ENCODE measurements around the gene CCDC197. TPM values are rescaled to one million over a fixed set of nuclear protein-coding genes. Genes with fewer than 3 reads are reported as not detected.

CCDC197 gene
- total RNA-seq, 2 experiments from 2014 or later, result 0.25 TPM; not detected in 1

- DNase-seq (no peak), ATAC-seq (ENCODE audit: low read depth) (no peak)
- H3K4me3 Mint-ChIP-seq, result no peak overlapping the region
- H3K9me3 Mint-ChIP-seq, result no peaks in the 10 kb centered on the region
- peaks cover 6% of the 10 kb centered on the region for H3K4me1 Mint-ChIP-seq
- H3K27ac Mint-ChIP-seq, result no peak overlapping the region
- POLR2A ChIA-PET, result interaction anchor here (1.5 kb wide), 1 partner anchor 11 kb away, joined by 3 read pairs; the partner anchor contains the start of gene ASB2
- H3K27me3 Mint-ChIP-seq, result peaks cover 2% of the 10 kb centered on the region
- no peaks in the 10 kb centered on the region for H3K36me3 Mint-ChIP-seq
Observed at GRCh38 chr14:93986955-93987354, 10.1 kb upstream of the CCDC197 start.

- peaks cover 6% of the 10 kb centered on the region for H3K4me1 Mint-ChIP-seq
- no peaks in the 10 kb centered on the region for H3K36me3 Mint-ChIP-seq
- no peak overlapping the region for H3K27ac Mint-ChIP-seq
- no peak for DNase-seq
- peaks cover 2% of the 10 kb centered on the region for H3K27me3 Mint-ChIP-seq
- H3K4me3 Mint-ChIP-seq, result no peak overlapping the region
- H3K9me3 Mint-ChIP-seq, result no peaks in the 10 kb centered on the region
- POLR2A ChIA-PET, result interaction anchor here (1.5 kb wide), 1 partner anchor 11 kb away, joined by 3 read pairs; the partner anchor contains the start of gene ASB2
- ATAC-seq (ENCODE audit: low read depth), result no peak
Observed at GRCh38 chr14:93987376-93987775, 9.7 kb upstream of the CCDC197 start.

GRCh38 chr14:93987815-93988476 is 9.2 kb upstream of the CCDC197 start:
- no peaks in the 10 kb centered on the region for H3K36me3 Mint-ChIP-seq
- no peak for ATAC-seq (ENCODE audit: low read depth)
- H3K4me3 Mint-ChIP-seq, result no peak overlapping the region
- peaks cover 2% of the 10 kb centered on the region for H3K27me3 Mint-ChIP-seq
- no peaks in the 10 kb centered on the region for H3K9me3 Mint-ChIP-seq
- POLR2A ChIA-PET, result no interaction called here
- no peak overlapping the region for H3K27ac Mint-ChIP-seq
- H3K4me1 Mint-ChIP-seq, result peaks cover 7% of the 10 kb centered on the region
- DNase-seq, result no peak

- H3K27ac Mint-ChIP-seq, result no peak overlapping the region
- H3K36me3 Mint-ChIP-seq, result no peaks in the 10 kb centered on the region
- no peak overlapping the region for H3K4me3 Mint-ChIP-seq
- peaks cover 2% of the 10 kb centered on the region for H3K27me3 Mint-ChIP-seq
- POLR2A ChIA-PET, result no interaction called here
- peaks cover 8% of the 10 kb centered on the region for H3K4me1 Mint-ChIP-seq
- DNase-seq (no peak), ATAC-seq (ENCODE audit: low read depth) (no peak)
- H3K9me3 Mint-ChIP-seq, result no peaks in the 10 kb centered on the region
Observed at GRCh38 chr14:93989939-93990338, 7.2 kb upstream of the CCDC197 start.

GRCh38 chr14:93991212-93991611 is 5.9 kb upstream of the CCDC197 start:
- no peak overlapping the region for H3K27ac Mint-ChIP-seq
- no peaks in the 10 kb centered on the region for H3K36me3 Mint-ChIP-seq
- POLR2A ChIA-PET, result no interaction called here
- no peak for ATAC-seq (ENCODE audit: low read depth)
- no peaks in the 10 kb centered on the region for H3K27me3 Mint-ChIP-seq
- no peak for DNase-seq
- no peaks in the 10 kb centered on the region for H3K9me3 Mint-ChIP-seq
- H3K4me1 Mint-ChIP-seq, result peaks cover 12% of the 10 kb centered on the region
- H3K4me3 Mint-ChIP-seq, result no peak overlapping the region

- DNase-seq (no peak), ATAC-seq (ENCODE audit: low read depth) (no peak)
- H3K9me3 Mint-ChIP-seq, result no peaks in the 10 kb centered on the region
- H3K27ac Mint-ChIP-seq, result peak overlapping the region; percentile 37
- POLR2A ChIA-PET, result no interaction called here
- H3K27me3 Mint-ChIP-seq, result no peaks in the 10 kb centered on the region
- peaks cover 12% of the 10 kb centered on the region for H3K4me1 Mint-ChIP-seq
- no peaks in the 10 kb centered on the region for H3K36me3 Mint-ChIP-seq
- no peak overlapping the region for H3K4me3 Mint-ChIP-seq
Observed at GRCh38 chr14:93991649-93992048, 5.5 kb upstream of the CCDC197 start.

- POLR2A ChIA-PET, result no interaction called here
- Mint-ChIP-seq H3K4me1 (peaks cover 21% of the 10 kb centered on the region), H3K4me3 (no peak overlapping the region), H3K36me3 (no peaks in the 10 kb centered on the region), H3K27ac (no peak overlapping the region), H3K9me3 (no peaks in the 10 kb centered on the region), H3K27me3 (no peaks in the 10 kb centered on the region)
- DNase-seq, result no peak
- no peak for ATAC-seq (ENCODE audit: low read depth)
Observed at GRCh38 chr14:93993382-93993781, 3.7 kb upstream of the CCDC197 start.

GRCh38 chr14:93994919-93995682 is 2.0 kb upstream of the CCDC197 start:
- POLR2A ChIA-PET, result interaction anchor here (1.7 kb wide), 1 partner anchor 17 kb away, joined by 4 read pairs; no protein-coding TSS in a partner anchor
- H3K36me3 Mint-ChIP-seq, result no peaks in the 10 kb centered on the region
- ATAC-seq (ENCODE audit: low read depth) (peak; percentile 37), DNase-seq (no peak)
- no peak overlapping the region for H3K4me3 Mint-ChIP-seq
- H3K27me3 Mint-ChIP-seq, result no peaks in the 10 kb centered on the region
- H3K4me1 Mint-ChIP-seq, result peaks cover 23% of the 10 kb centered on the region
- no peak overlapping the region for H3K27ac Mint-ChIP-seq
- no peaks in the 10 kb centered on the region for H3K9me3 Mint-ChIP-seq

GRCh38 chr14:93996130-93996695 is 888 bp upstream of the CCDC197 start:
- Mint-ChIP-seq H3K36me3 (no peaks in the 10 kb centered on the region), H3K27ac (no peak overlapping the region), H3K4me1 (peaks cover 24% of the 10 kb centered on the region)

GRCh38 chr14:93997916-93998870 is 1.1 kb downstream of the CCDC197 start:
- Mint-ChIP-seq H3K4me3 (no peak overlapping the region), H3K4me1 (peaks cover 30% of the 10 kb centered on the region), H3K9me3 (no peaks in the 10 kb centered on the region), H3K27me3 (no peaks in the 10 kb centered on the region), H3K27ac (peak overlapping the region; percentile 60), H3K36me3 (no peaks in the 10 kb centered on the region)
- ATAC-seq (ENCODE audit: low read depth) (no peak), DNase-seq (no peak)
- POLR2A ChIA-PET, result interaction anchor here (1.6 kb wide), 1 partner anchor 28 kb away, joined by 5 read pairs; no protein-coding TSS in a partner anchor

More at GRCh38 chr14:93996130-93996695, 888 bp upstream of the CCDC197 start:
- H3K27me3 Mint-ChIP-seq, result no peaks in the 10 kb centered on the region
- POLR2A ChIA-PET, result interaction anchor here (1.7 kb wide), 1 partner anchor 18 kb away, joined by 4 read pairs; no protein-coding TSS in a partner anchor
- no peak for DNase-seq
- no peaks in the 10 kb centered on the region for H3K9me3 Mint-ChIP-seq
- no peak for ATAC-seq (ENCODE audit: low read depth)
- H3K4me3 Mint-ChIP-seq, result no peak overlapping the region

GRCh38 chr14:93998871-93999403 is 1.8 kb downstream of the CCDC197 start:
- Mint-ChIP-seq H3K9me3 (no peaks in the 10 kb centered on the region), H3K36me3 (no peaks in the 10 kb centered on the region), H3K4me3 (no peak overlapping the region), H3K27ac (no peak overlapping the region), H3K27me3 (no peaks in the 10 kb centered on the region), H3K4me1 (peaks cover 31% of the 10 kb centered on the region)
- POLR2A ChIA-PET, result interaction anchor here (1.1 to 1.6 kb wide), 2 partner anchors 28 to 36 kb away, joined by 3 to 5 read pairs; no protein-coding TSS in a partner anchor
- DNase-seq, result no peak
- no peak for ATAC-seq (ENCODE audit: low read depth)

GRCh38 chr14:93999573-93999972 is 2.5 kb downstream of the CCDC197 start:
- H3K9me3 Mint-ChIP-seq, result no peaks in the 10 kb centered on the region
- POLR2A ChIA-PET, result interaction anchor here (1.1 to 2.6 kb wide), 3 partner anchors 29 to 59 kb away, joined by 3 to 15 read pairs (median 5); no protein-coding TSS in a partner anchor
- no peak overlapping the region for H3K27ac Mint-ChIP-seq
- peaks cover 31% of the 10 kb centered on the region for H3K4me1 Mint-ChIP-seq
- no peak overlapping the region for H3K4me3 Mint-ChIP-seq
- no peaks in the 10 kb centered on the region for H3K36me3 Mint-ChIP-seq
- DNase-seq (no peak), ATAC-seq (ENCODE audit: low read depth) (no peak)
- no peaks in the 10 kb centered on the region for H3K27me3 Mint-ChIP-seq
